Glomerular endothelial cell (primary cell): ENCODE measurements around the gene PVALB. TPM values are rescaled to one million over a fixed set of nuclear protein-coding genes. Genes with fewer than 3 reads are reported as not detected.

ENCODE experiments used
- DNase-seq: peaks from one replicate; pipeline ENCODE4 v3.0.0-alpha.2; 2011; ENCODE audit warnings: low read depth, low spot score; ENCODE audit errors: extremely low read depth
- total RNA-seq: library from RNA; depleted of rRNA; stranded (reverse); fragments of >200 nt; gene quantifications from 2 replicates; pipeline ENCODE4 v1.2.3, GENCODE V29; 2015

PVALB gene
- total RNA-seq, 1 donor from 2014 or later, result 0.58 TPM

GRCh38 chr22:36775964-36776669, 40.7 kb downstream of the PVALB start, which contains the start of gene IFT27:
TSS of gene IFT27 (minus strand) at chr22:36776119. CDS start at chr22:36775707, 412 bp downstream.
- peak; percentile 100 for DNase-seq

- no peak for DNase-seq
Measured at GRCh38 chr22:36775586-36775963, 41.3 kb downstream of the PVALB start.

GRCh38 chr22:36773935-36774334, 42.9 kb downstream of the PVALB start:
- DNase-seq, result no peak

- no peak for DNase-seq
Measured at GRCh38 chr22:36772451-36772850, 44.4 kb downstream of the PVALB start.

GRCh38 chr22:36771356-36772063, 45.3 kb downstream of the PVALB start:
- no peak for DNase-seq

GRCh38 chr22:36770513-36771231, 46.2 kb downstream of the PVALB start:
- DNase-seq, result no peak

GRCh38 chr22:36769541-36770512, 47.0 kb downstream of the PVALB start:
- no peak for DNase-seq

- DNase-seq, result no peak
Measured at GRCh38 chr22:36768616-36769015, 48.2 kb downstream of the PVALB start.

- no peak for DNase-seq
Measured at GRCh38 chr22:36768141-36768540, 48.7 kb downstream of the PVALB start.

GRCh38 chr22:36767035-36767775, 49.6 kb downstream of the PVALB start:
- no peak for DNase-seq

- DNase-seq, result no peak
Measured at GRCh38 chr22:36765943-36766450, 50.8 kb downstream of the PVALB start.

GRCh38 chr22:36765131-36765942, 51.5 kb downstream of the PVALB start:
- no peak for DNase-seq

- DNase-seq, result no peak
Measured at GRCh38 chr22:36764641-36765040, 52.2 kb downstream of the PVALB start.

- no peak for DNase-seq
Measured at GRCh38 chr22:36764060-36764459, 52.8 kb downstream of the PVALB start.

- no peak for DNase-seq
Measured at GRCh38 chr22:36763576-36763975, 53.3 kb downstream of the PVALB start.

- no peak for DNase-seq
Measured at GRCh38 chr22:36762687-36763260, 54.1 kb downstream of the PVALB start.

- no peak for DNase-seq
Measured at GRCh38 chr22:36761553-36762240, 55.1 kb downstream of the PVALB start.

GRCh38 chr22:36760786-36761185, 56.0 kb downstream of the PVALB start:
- no peak for DNase-seq
